BLaER1 (cell line): ENCODE data around the gene DNAH10.

ENCODE experiments used
- H3K27ac ChIP-seq: shearing (Covaris generic); formaldehyde crosslinking; 2 replicates; pipeline ENCODE4 v1.8.1; 2022
- H3K27me3 ChIP-seq: shearing (Covaris generic); formaldehyde crosslinking; 2 replicates; pipeline ENCODE4 v1.8.1; 2022
- H3K36me3 ChIP-seq: shearing (Covaris generic); formaldehyde crosslinking; 2 replicates; pipeline ENCODE4 v1.8.1; 2022
- H3K4me1 ChIP-seq: shearing (Covaris generic); formaldehyde crosslinking; 2 replicates; pipeline ENCODE4 v1.8.1; 2022
- H3K4me2 ChIP-seq: shearing (Covaris generic); formaldehyde crosslinking; 2 replicates; pipeline ENCODE4 v1.8.1; 2022
- H3K4me3 ChIP-seq: shearing (Covaris generic); formaldehyde crosslinking; 2 replicates; pipeline ENCODE4 v1.8.1; 2022
- H3K9ac ChIP-seq: shearing (Covaris generic); formaldehyde crosslinking; 2 replicates; pipeline ENCODE4 v1.8.1; 2022
- H3K9me3 ChIP-seq: shearing (Covaris generic); formaldehyde crosslinking; 2 replicates; pipeline ENCODE4 v1.8.1; 2022
- H4K20me1 ChIP-seq: shearing (Covaris generic); formaldehyde crosslinking; 2 replicates; pipeline ENCODE4 v1.8.1; 2022
- Cebpa-rat ChIP-seq: shearing (Covaris generic); IDR thresholded peaks from 2 replicates; pipeline ENCODE4 v1.8.1; 2022

DNAH10 gene

GRCh38 chr12:123763093-123763492 is 992 bp downstream of the DNAH10 start:
- no peak overlapping the region for H3K9ac ChIP-seq
- no peaks in the 10 kb centered on the region for H4K20me1 ChIP-seq
- H3K4me2 ChIP-seq = 0 out of 2 replicates have a peak overlapping the region, but pooled peaks have one; percentile 95
- no peak for TF ChIP-seq Cebpa-rat
- peaks cover 12% of the 10 kb centered on the region for H3K36me3 ChIP-seq
- H3K27me3 ChIP-seq = peaks cover 23% of the 10 kb centered on the region
- H3K27ac ChIP-seq = no peak overlapping the region
- peaks cover 13% of the 10 kb centered on the region for H3K4me1 ChIP-seq
- H3K4me3 ChIP-seq = no peak overlapping the region
- no peaks in the 10 kb centered on the region for H3K9me3 ChIP-seq

GRCh38 chr12:123764109-123764508 is 2.0 kb downstream of the DNAH10 start:
- H3K36me3 ChIP-seq = peaks cover 6% of the 10 kb centered on the region; the same call in 1 of the 2 replicates
- no peak overlapping the region for H3K27ac ChIP-seq
- H3K4me1 ChIP-seq = peaks cover 13% of the 10 kb centered on the region
- no peak for TF ChIP-seq Cebpa-rat
- H3K9ac ChIP-seq = no peak overlapping the region
- peaks cover 23% of the 10 kb centered on the region for H3K27me3 ChIP-seq
- H3K4me2 ChIP-seq = no peak overlapping the region
- H3K4me3 ChIP-seq = no peak overlapping the region
- H4K20me1 ChIP-seq = no peaks in the 10 kb centered on the region
- no peaks in the 10 kb centered on the region for H3K9me3 ChIP-seq

- H3K36me3 ChIP-seq = no peaks in the 10 kb centered on the region
- TF ChIP-seq Cebpa-rat = no peak
- peaks cover 23% of the 10 kb centered on the region for H3K27me3 ChIP-seq
- H3K4me3 ChIP-seq = no peak overlapping the region
- H3K4me2 ChIP-seq = no peak overlapping the region
- no peaks in the 10 kb centered on the region for H4K20me1 ChIP-seq
- no peak overlapping the region for H3K9ac ChIP-seq
- H3K9me3 ChIP-seq = no peaks in the 10 kb centered on the region
- peaks cover 13% of the 10 kb centered on the region for H3K4me1 ChIP-seq
- no peak overlapping the region for H3K27ac ChIP-seq
Observed at GRCh38 chr12:123765504-123766035, 3.5 kb downstream of the DNAH10 start.

- H3K4me2 ChIP-seq = 0 out of 2 replicates have a peak overlapping the region, but pooled peaks have one; percentile 3
Observed at GRCh38 chr12:123767613-123768012, 5.5 kb downstream of the DNAH10 start.

GRCh38 chr12:123771261-123771660 is 9.2 kb downstream of the DNAH10 start:
- Histone ChIP-seq H3K36me3 (no peaks in the 10 kb centered on the region), H3K4me3 (no peak overlapping the region), H3K27me3 (no peaks in the 10 kb centered on the region), H3K4me2 (no peak overlapping the region), H3K27ac (no peak overlapping the region), H3K9me3 (no peaks in the 10 kb centered on the region), H4K20me1 (no peaks in the 10 kb centered on the region), H3K9ac (no peak overlapping the region), H3K4me1 (no peaks in the 10 kb centered on the region)
- no peak for TF ChIP-seq Cebpa-rat

More at GRCh38 chr12:123767613-123768012, 5.5 kb downstream of the DNAH10 start:
- Histone ChIP-seq H4K20me1 (no peaks in the 10 kb centered on the region), H3K4me3 (no peak overlapping the region), H3K4me1 (peaks cover 3% of the 10 kb centered on the region), H3K27ac (no peak overlapping the region), H3K36me3 (no peaks in the 10 kb centered on the region), H3K27me3 (peaks cover 10% of the 10 kb centered on the region), H3K9ac (no peak overlapping the region), H3K9me3 (no peaks in the 10 kb centered on the region)
- TF ChIP-seq Cebpa-rat = no peak

- H3K27me3 ChIP-seq = no peaks in the 10 kb centered on the region
- no peak overlapping the region for H3K4me3 ChIP-seq
- H3K36me3 ChIP-seq = no peaks in the 10 kb centered on the region
- H3K9me3 ChIP-seq = no peaks in the 10 kb centered on the region
- TF ChIP-seq Cebpa-rat = no peak
- no peak overlapping the region for H3K4me2 ChIP-seq
- H4K20me1 ChIP-seq = no peaks in the 10 kb centered on the region
- H3K27ac ChIP-seq = no peak overlapping the region
- no peaks in the 10 kb centered on the region for H3K4me1 ChIP-seq
- no peak overlapping the region for H3K9ac ChIP-seq
Observed at GRCh38 chr12:123772074-123772473, 10.0 kb downstream of the DNAH10 start.

GRCh38 chr12:123773375-123773774 is 11.3 kb downstream of the DNAH10 start:
- H3K36me3 ChIP-seq = no peaks in the 10 kb centered on the region
- TF ChIP-seq Cebpa-rat = no peak
- H3K9me3 ChIP-seq = no peaks in the 10 kb centered on the region
- no peak overlapping the region for H3K27ac ChIP-seq
- H3K9ac ChIP-seq = no peak overlapping the region
- no peak overlapping the region for H3K4me2 ChIP-seq
- H3K4me3 ChIP-seq = no peak overlapping the region
- H3K27me3 ChIP-seq = no peaks in the 10 kb centered on the region
- no peaks in the 10 kb centered on the region for H3K4me1 ChIP-seq
- no peaks in the 10 kb centered on the region for H4K20me1 ChIP-seq

- Histone ChIP-seq H3K4me1 (no peaks in the 10 kb centered on the region), H3K27ac (no peak overlapping the region), H3K27me3 (no peaks in the 10 kb centered on the region), H3K9me3 (no peaks in the 10 kb centered on the region), H3K4me2 (no peak overlapping the region), H3K9ac (no peak overlapping the region), H4K20me1 (no peaks in the 10 kb centered on the region), H3K4me3 (no peak overlapping the region), H3K36me3 (no peaks in the 10 kb centered on the region)
- no peak for TF ChIP-seq Cebpa-rat
Observed at GRCh38 chr12:123779551-123779950, 17.4 kb downstream of the DNAH10 start.

- no peaks in the 10 kb centered on the region for H3K27me3 ChIP-seq
Observed at GRCh38 chr12:123782997-123783792, 21.1 kb downstream of the DNAH10 start.

GRCh38 chr12:123787466-123787865 is 25.4 kb downstream of the DNAH10 start:
- H3K4me1 ChIP-seq = no peaks in the 10 kb centered on the region

More at GRCh38 chr12:123782997-123783792, 21.1 kb downstream of the DNAH10 start:
- H3K9me3 ChIP-seq = no peaks in the 10 kb centered on the region
- no peak overlapping the region for H3K27ac ChIP-seq
- no peaks in the 10 kb centered on the region for H3K4me1 ChIP-seq
- H3K4me2 ChIP-seq = no peak overlapping the region
- H3K9ac ChIP-seq = no peak overlapping the region
- H3K36me3 ChIP-seq = no peaks in the 10 kb centered on the region
- H3K4me3 ChIP-seq = no peak overlapping the region
- no peaks in the 10 kb centered on the region for H4K20me1 ChIP-seq
- no peak for TF ChIP-seq Cebpa-rat

More at GRCh38 chr12:123787466-123787865, 25.4 kb downstream of the DNAH10 start:
- TF ChIP-seq Cebpa-rat = no peak
- Histone ChIP-seq H4K20me1 (no peaks in the 10 kb centered on the region), H3K9ac (no peak overlapping the region), H3K27ac (no peak overlapping the region), H3K4me3 (no peak overlapping the region), H3K9me3 (peaks cover 2% of the 10 kb centered on the region), H3K4me2 (no peak overlapping the region), H3K36me3 (no peaks in the 10 kb centered on the region), H3K27me3 (no peaks in the 10 kb centered on the region)
